ENCODE measurements around the gene GXYLT2. TPM values are rescaled to one million over a fixed set of nuclear protein-coding genes. Genes with fewer than 3 reads are reported as not detected.

Gene GXYLT2
- total and polyA plus RNA-seq, 2 donors (not counting 1 experiment from before 2014, with no cell fraction given): not detected

- ATAC-seq (ENCODE audit: low read depth) (no peak), DNase-seq (no peak)
- Mint-ChIP-seq H3K4me1 (no peaks in the 10 kb centered on the region), H3K27ac (no peak overlapping the region), H3K9me3 (ENCODE audit: insufficient read depth) (no peaks in the 10 kb centered on the region), H3K27me3 (peaks cover 7% of the 10 kb centered on the region), H3K4me3 (no peak overlapping the region)
- H3K27me3 ChIP-seq (replicated peaks in 1 of 4; ENCODE audit: control extremely low read depth in 1 of 4, control insufficient read depth in 3 of 4, insufficient read depth in 4 of 4, low read length in 3 of 4): peaks cover 0 to 3% (median 0%) of the 10 kb centered on the region in 4 experiments
- H3K36me3 ChIP-seq (replicated peaks in 1 of 2; ENCODE audit: control extremely low read depth in 1 of 2, control insufficient read depth in 1 of 2, extremely low read depth in 1 of 2, insufficient read depth in 2 of 2, low read length in 1 of 2): no peaks in the 10 kb centered on the region
- ChIA-PET CTCF (no interaction called here), POLR2A (no interaction called here)
- no peaks in the 10 kb centered on the region for H4K20me1 ChIP-seq (ENCODE audit: control insufficient read depth, insufficient read depth, low read length, poor library complexity, severe bottlenecking)
- H2AFZ ChIP-seq (ENCODE audit: insufficient read depth, low read depth, low read length, poor library complexity, severe bottlenecking): no peak overlapping the region
- H3K4me3 ChIP-seq (ENCODE audit: control extremely low read depth in 1 of 5, extremely low read depth in 1 of 5, insufficient read depth in 1 of 5, low read depth in 2 of 5, low read length in 4 of 5): no peak overlapping the region
- no peak for TF ChIP-seq CTCF (IDR thresholded peaks at IDR 0.05)
- TF ChIP-seq EZH2 (IDR thresholded peaks at IDR 0.05; ENCODE audit: borderline replicate concordance, insufficient read depth, low read depth, low read length, poor library complexity, severe bottlenecking): no peak
- 80% methylated on average over 5 of the region's 6 CpGs for WGBS (ENCODE audit: insufficient coverage)
- no peaks in the 10 kb centered on the region for H3K9me3 ChIP-seq (ENCODE audit: control extremely low read depth in 1 of 3, control insufficient read depth in 2 of 3, insufficient read depth in 1 of 3, low read length in 2 of 3)
- H3K79me2 ChIP-seq (ENCODE audit: control insufficient read depth, insufficient read depth, low read length): no peaks in the 10 kb centered on the region
- intact Hi-C loops (cut with micrococcal nuclease): no loop called here
- H3K4me1 ChIP-seq (ENCODE audit: control insufficient read depth in 2 of 2, insufficient read depth in 2 of 2, low read length in 2 of 2): no peaks in the 10 kb centered on the region
- H3K27ac ChIP-seq (ENCODE audit: low read length in 2 of 2): no peak overlapping the region
- H3K4me2 ChIP-seq (replicated peaks; ENCODE audit: low read depth, low read length, poor library complexity, severe bottlenecking): no peak overlapping the region
- no peak overlapping the region for H3K9ac ChIP-seq (ENCODE audit: low read length)
Observed at GRCh38 chr3:72906154-72906553, 18.3 kb downstream of the GXYLT2 start.

- DNase-seq (no peak), ATAC-seq (ENCODE audit: low read depth) (no peak)
- Histone ChIP-seq H3K27ac (ENCODE audit: low read length in 2 of 2) (no peak overlapping the region), H3K79me2 (ENCODE audit: control insufficient read depth, insufficient read depth, low read length) (no peaks in the 10 kb centered on the region), H4K20me1 (ENCODE audit: control insufficient read depth, insufficient read depth, low read length, poor library complexity, severe bottlenecking) (no peaks in the 10 kb centered on the region), H3K4me1 (ENCODE audit: control insufficient read depth in 2 of 2, insufficient read depth in 2 of 2, low read length in 2 of 2) (no peaks in the 10 kb centered on the region), H3K9me3 (ENCODE audit: control extremely low read depth in 1 of 3, control insufficient read depth in 2 of 3, insufficient read depth in 1 of 3, low read length in 2 of 3) (no peaks in the 10 kb centered on the region), H3K36me3 (replicated peaks in 1 of 2; ENCODE audit: control extremely low read depth in 1 of 2, control insufficient read depth in 1 of 2, extremely low read depth in 1 of 2, insufficient read depth in 2 of 2, low read length in 1 of 2) (no peaks in the 10 kb centered on the region), H2AFZ (ENCODE audit: insufficient read depth, low read depth, low read length, poor library complexity, severe bottlenecking) (no peak overlapping the region), H3K9ac (ENCODE audit: low read length) (no peak overlapping the region), H3K27me3 (replicated peaks in 1 of 4; ENCODE audit: control extremely low read depth in 1 of 4, control insufficient read depth in 3 of 4, insufficient read depth in 4 of 4, low read length in 3 of 4) (peaks cover 0 to 3% (median 1%) of the 10 kb centered on the region in 4 experiments), H3K4me3 (ENCODE audit: control extremely low read depth in 1 of 5, extremely low read depth in 1 of 5, insufficient read depth in 1 of 5, low read depth in 2 of 5, low read length in 4 of 5) (no peak overlapping the region), H3K4me2 (replicated peaks; ENCODE audit: low read depth, low read length, poor library complexity, severe bottlenecking) (no peak overlapping the region)
- Mint-ChIP-seq H3K9me3 (ENCODE audit: insufficient read depth) (no peaks in the 10 kb centered on the region), H3K27me3 (peaks cover 4% of the 10 kb centered on the region), H3K27ac (no peak overlapping the region), H3K4me3 (no peak overlapping the region), H3K4me1 (no peaks in the 10 kb centered on the region)
- TF ChIP-seq CTCF (IDR thresholded peaks at IDR 0.05) (no peak), EZH2 (IDR thresholded peaks at IDR 0.05; ENCODE audit: borderline replicate concordance, insufficient read depth, low read depth, low read length, poor library complexity, severe bottlenecking) (no peak)
- ChIA-PET POLR2A (no interaction called here), CTCF (no interaction called here)
- intact Hi-C loops (cut with micrococcal nuclease): no loop called here
- WGBS (ENCODE audit: insufficient coverage): 91% methylated on average over 3 of the region's 4 CpGs
Observed at GRCh38 chr3:72907131-72907711, 19.4 kb downstream of the GXYLT2 start.

Data from B cell (primary cell).